Upper lobe of right lung (tissue), 1 donor: ENCODE data around the gene ADAMTSL3. TPM values are rescaled to one million over a fixed set of nuclear protein-coding genes. Genes with fewer than 3 reads are reported as not detected.
A peak's percentile ranks its signal among the peaks of the same experiment; 100 is the strongest.

Experiments
- ATAC-seq: fragments of 200-7000 bp; cut with Tn5 transposase; one replicate; pipeline ENCODE4 v1.9.1; 2020; ENCODE audit warnings: mild to moderate bottlenecking, moderate library complexity
- DNase-seq: peaks from one replicate; pipeline ENCODE4 v3.0.0-alpha.2; 2020
- H3K27ac ChIP-seq: fragments of 200-600 bp; one replicate; pipeline ENCODE4 v1.8.0; 2022
- H3K27me3 ChIP-seq: fragments of 200-600 bp; one replicate; pipeline ENCODE4 v1.8.0; 2022; ENCODE audit warnings: mild to moderate bottlenecking
- H3K36me3 ChIP-seq: fragments of 200-600 bp; one replicate; pipeline ENCODE4 v1.8.0; 2022
- H3K4me1 ChIP-seq: fragments of 200-600 bp; one replicate; pipeline ENCODE4 v1.8.0; 2022
- H3K4me3 ChIP-seq: fragments of 200-600 bp; one replicate; pipeline ENCODE4 v1.8.0; 2022; ENCODE audit warnings: mild to moderate bottlenecking
- H3K9me3 ChIP-seq: fragments of 200-600 bp; one replicate; pipeline ENCODE4 v1.8.0; 2022
- intact Hi-C: fragments of 100-400 bp; cut with DNase I; formaldehyde crosslinking; loops from one replicate; pipeline ENCODE4 v1.11.0; 2022
- total RNA-seq: library from RNA; stranded (reverse); fragmentation: NEBNext Ultra II Directional; extraction: Animal tissue kit (Norgen Biotek cat#: 25700); gene quantifications from one replicate; pipeline ENCODE4 v1.2.1, GENCODE V29; 2021
- TF ChIP-seq, protein P1 (sequence below): fragments of 200-600 bp; IDR thresholded peaks from one replicate; pipeline ENCODE4 v1.8.0; 2022; ENCODE audit warnings: antibody characterized with exemption
- donor health status: DM: no; HTN: yes; CAD: no; lungs with severe emphysema.

The ADAMTSL3 gene
- total RNA-seq, 1 donor from 2014 or later: 26.2 TPM

- TF ChIP-seq, protein P1, sequence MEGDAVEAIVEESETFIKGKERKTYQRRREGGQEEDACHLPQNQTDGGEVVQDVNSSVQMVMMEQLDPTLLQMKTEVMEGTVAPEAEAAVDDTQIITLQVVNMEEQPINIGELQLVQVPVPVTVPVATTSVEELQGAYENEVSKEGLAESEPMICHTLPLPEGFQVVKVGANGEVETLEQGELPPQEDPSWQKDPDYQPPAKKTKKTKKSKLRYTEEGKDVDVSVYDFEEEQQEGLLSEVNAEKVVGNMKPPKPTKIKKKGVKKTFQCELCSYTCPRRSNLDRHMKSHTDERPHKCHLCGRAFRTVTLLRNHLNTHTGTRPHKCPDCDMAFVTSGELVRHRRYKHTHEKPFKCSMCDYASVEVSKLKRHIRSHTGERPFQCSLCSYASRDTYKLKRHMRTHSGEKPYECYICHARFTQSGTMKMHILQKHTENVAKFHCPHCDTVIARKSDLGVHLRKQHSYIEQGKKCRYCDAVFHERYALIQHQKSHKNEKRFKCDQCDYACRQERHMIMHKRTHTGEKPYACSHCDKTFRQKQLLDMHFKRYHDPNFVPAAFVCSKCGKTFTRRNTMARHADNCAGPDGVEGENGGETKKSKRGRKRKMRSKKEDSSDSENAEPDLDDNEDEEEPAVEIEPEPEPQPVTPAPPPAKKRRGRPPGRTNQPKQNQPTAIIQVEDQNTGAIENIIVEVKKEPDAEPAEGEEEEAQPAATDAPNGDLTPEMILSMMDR: no peak
- H3K27me3 ChIP-seq: no peaks in the 10 kb centered on the region
- H3K9me3 ChIP-seq: no peaks in the 10 kb centered on the region
- no peak overlapping the region for H3K4me3 ChIP-seq
- no peak overlapping the region for H3K27ac ChIP-seq
- ATAC-seq (no peak), DNase-seq (no peak)
- H3K36me3 ChIP-seq: no peaks in the 10 kb centered on the region
- no peaks in the 10 kb centered on the region for H3K4me1 ChIP-seq
- intact Hi-C loops: no loop called here
These were observed 362.4 kb downstream of the ADAMTSL3 start for GRCh38 chr15:84016371-84016770.

DNA sequence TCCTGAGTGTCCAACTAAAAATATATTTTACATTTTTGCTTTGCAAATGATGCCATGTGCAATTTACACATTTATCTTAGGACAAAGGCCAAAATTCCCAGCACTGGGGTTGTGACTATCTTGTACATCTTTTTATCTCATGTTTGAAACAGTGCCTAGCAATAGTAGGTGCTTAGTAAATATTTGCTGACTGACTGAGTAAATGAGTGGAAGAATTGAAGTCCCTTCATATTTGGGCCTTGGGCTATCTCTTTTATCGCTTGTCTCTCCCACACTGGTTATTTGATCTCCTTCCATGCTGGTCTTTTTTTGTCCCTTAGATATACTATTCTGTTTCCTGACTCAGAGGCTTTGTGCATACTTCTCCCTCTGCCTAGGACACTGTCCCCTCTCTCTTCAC is 368.6 kb downstream of the ADAMTSL3 start:
- Histone ChIP-seq H3K4me1 (no peaks in the 10 kb centered on the region), H3K36me3 (no peaks in the 10 kb centered on the region), H3K27ac (no peak overlapping the region), H3K9me3 (no peaks in the 10 kb centered on the region), H3K4me3 (no peak overlapping the region), H3K27me3 (no peaks in the 10 kb centered on the region)
- no peak for ATAC-seq
- TF ChIP-seq, protein P1: no peak
- intact Hi-C loops: no loop called here
- DNase-seq: no peak

- no peaks in the 10 kb centered on the region for H3K36me3 ChIP-seq
- H3K9me3 ChIP-seq: no peaks in the 10 kb centered on the region
- TF ChIP-seq, protein P1: peak; percentile 55
- no peak overlapping the region for H3K4me3 ChIP-seq
- H3K4me1 ChIP-seq: no peaks in the 10 kb centered on the region
- intact Hi-C loops: no loop called here
- no peaks in the 10 kb centered on the region for H3K27me3 ChIP-seq
- no peak overlapping the region for H3K27ac ChIP-seq
- ATAC-seq: no peak
- no peak for DNase-seq
These were observed 369.7 kb downstream of the ADAMTSL3 start for GRCh38 chr15:84023636-84024035.

GRCh38 chr15:84033793-84034553 is 380.1 kb downstream of the ADAMTSL3 start:
- H3K9me3 ChIP-seq: no peaks in the 10 kb centered on the region
- no peak for ATAC-seq
- TF ChIP-seq, protein P1: no peak
- intact Hi-C loops: no loop called here
- H3K4me1 ChIP-seq: no peaks in the 10 kb centered on the region
- H3K27ac ChIP-seq: no peak overlapping the region
- H3K36me3 ChIP-seq: no peaks in the 10 kb centered on the region
- H3K4me3 ChIP-seq: no peak overlapping the region
- no peak for DNase-seq
- no peaks in the 10 kb centered on the region for H3K27me3 ChIP-seq

GRCh38 chr15:84034578-84035398 is 380.9 kb downstream of the ADAMTSL3 start:
- H3K27me3 ChIP-seq: no peaks in the 10 kb centered on the region
- no peaks in the 10 kb centered on the region for H3K36me3 ChIP-seq
- H3K4me1 ChIP-seq: no peaks in the 10 kb centered on the region
- TF ChIP-seq, protein P1: peak; percentile 29
- ATAC-seq (peak; percentile 65), DNase-seq (no peak)
- H3K9me3 ChIP-seq: no peaks in the 10 kb centered on the region
- intact Hi-C loops: no loop called here
- H3K27ac ChIP-seq: no peak overlapping the region
- H3K4me3 ChIP-seq: no peak overlapping the region
